Stimulated activated naive CD4-positive, alpha-beta T cell treated with Interleukin-2 at 50 U/mL for 16 hours (primary cell): ENCODE results near the gene SRGAP1.
"Not testable (repeated sequence)": the region's sequence is repeated elsewhere in the genome, so short reads cannot be mapped to it uniquely, and the experiment has no call there.

Source experiments
- DNase-seq: peaks from one replicate; lab custom pipeline; 2025; lab: John Stamatoyannopoulos, UW

Gene SRGAP1

GRCh38 chr12:63838411-63838810 is 6.1 kb upstream of the SRGAP1 start:
- DNase-seq = no peak

GRCh38 chr12:63841011-63841410 is 3.5 kb upstream of the SRGAP1 start:
- no peak for DNase-seq

- no peak for DNase-seq
Measured at GRCh38 chr12:63841571-63841970, 2.9 kb upstream of the SRGAP1 start.

- not testable (repeated sequence) for DNase-seq
Measured at GRCh38 chr12:63842750-63843149, 1.8 kb upstream of the SRGAP1 start.

- DNase-seq = no peak
Measured at GRCh38 chr12:63843254-63843720, 1.2 kb upstream of the SRGAP1 start.

- DNase-seq = peak; percentile 71
Measured at GRCh38 chr12:63843721-63844390, 644 bp upstream of the SRGAP1 start.

GRCh38 chr12:63845726-63846125 is 1.2 kb downstream of the SRGAP1 start:
- DNase-seq = no peak

GRCh38 chr12:63846238-63846967 is 1.9 kb downstream of the SRGAP1 start:
- no peak for DNase-seq

GRCh38 chr12:63848450-63848849 is 4.0 kb downstream of the SRGAP1 start:
- DNase-seq = no peak

GRCh38 chr12:63849106-63849620 is 4.7 kb downstream of the SRGAP1 start:
- DNase-seq = no peak

GRCh38 chr12:63849641-63850040 is 5.1 kb downstream of the SRGAP1 start:
- no peak for DNase-seq

GRCh38 chr12:63853978-63854377 is 9.5 kb downstream of the SRGAP1 start:
- DNase-seq = no peak

GRCh38 chr12:63855299-63855698 is 10.8 kb downstream of the SRGAP1 start:
- DNase-seq = no peak

- DNase-seq = no peak
Measured at GRCh38 chr12:63857771-63858670, 13.5 kb downstream of the SRGAP1 start.

- DNase-seq = not testable (repeated sequence)
Measured at GRCh38 chr12:63859880-63860279, 15.4 kb downstream of the SRGAP1 start.

- DNase-seq = no peak
Measured at GRCh38 chr12:63862187-63862968, 17.9 kb downstream of the SRGAP1 start.

GRCh38 chr12:63862969-63863230 is 18.4 kb downstream of the SRGAP1 start:
- no peak for DNase-seq

GRCh38 chr12:63863658-63864453 is 19.4 kb downstream of the SRGAP1 start:
- DNase-seq = no peak

- no peak for DNase-seq
Measured at GRCh38 chr12:63864454-63864706, 19.9 kb downstream of the SRGAP1 start.

- no peak for DNase-seq
Measured at GRCh38 chr12:63865448-63865847, 20.9 kb downstream of the SRGAP1 start.

- no peak for DNase-seq
Measured at GRCh38 chr12:63867053-63867452, 22.6 kb downstream of the SRGAP1 start.
